HG03108 (cell line): ENCODE results near the gene LGALS9B.
"Not testable (repeated sequence)": the region's sequence is repeated elsewhere in the genome, so short reads cannot be mapped to it uniquely, and the experiment has no call there.

Experiments used
- ATAC-seq: cut with Tn5 transposase; IDR thresholded peaks from one replicate; pipeline ENCODE4 v1.9.1; 2021; ENCODE audit warnings: moderate library complexity; ENCODE audit not compliant: unreplicated experiment

Gene LGALS9B

GRCh38 chr17:20467447-20467846 is at the start of gene LGALS9B:
Gene LGALS9B, minus strand, starts transcription at chr17:20467539. Its CDS starts 69 bp downstream, at chr17:20467470.
- ATAC-seq: peak; percentile 77

GRCh38 chr17:20516986-20517385 is 49.6 kb upstream of the LGALS9B start:
- not testable (repeated sequence) for ATAC-seq

DNA sequence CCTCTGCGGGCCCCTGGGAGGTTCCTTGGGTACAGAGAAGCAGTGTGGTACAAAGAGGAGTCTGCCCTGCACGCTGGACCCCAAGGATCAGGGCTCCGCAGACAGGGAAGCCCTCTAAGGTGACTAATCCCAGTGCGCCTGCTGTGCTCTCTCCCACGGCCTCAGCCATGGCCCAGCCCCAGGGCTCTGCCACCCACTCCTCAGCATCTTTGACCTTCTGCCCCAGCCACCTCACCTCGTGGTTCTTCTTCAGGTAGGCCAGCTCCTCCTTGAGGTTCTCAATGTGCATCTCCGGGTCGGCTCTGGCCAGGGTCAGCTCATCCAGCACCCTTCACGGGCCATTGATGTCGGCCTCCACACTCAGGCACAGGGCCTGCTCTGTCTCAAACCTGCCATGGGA is 47.8 kb upstream of the LGALS9B start:
- not testable (repeated sequence) for ATAC-seq

DNA sequence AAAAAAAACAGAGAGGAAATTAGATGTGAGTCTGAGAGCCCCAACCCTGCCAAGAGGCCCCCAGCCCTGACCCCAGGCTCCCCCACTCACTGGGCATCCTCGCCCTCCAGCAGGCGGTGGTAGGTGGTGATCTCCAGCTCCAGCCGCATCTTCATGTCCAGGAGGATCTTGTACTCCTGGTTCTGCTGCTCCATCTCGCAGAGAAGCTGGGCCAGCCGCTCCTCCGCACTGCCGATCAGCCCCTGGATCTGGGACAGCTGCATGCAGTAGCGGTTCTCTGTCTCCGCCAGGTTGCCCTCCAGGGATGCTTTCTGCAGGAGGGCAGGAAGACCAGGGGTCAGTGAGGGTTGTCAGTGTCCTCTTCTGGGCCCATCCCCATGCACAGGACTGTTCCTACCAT is 46.2 kb upstream of the LGALS9B start:
- not testable (repeated sequence) for ATAC-seq

GRCh38 chr17:20512378-20512777 is 45.0 kb upstream of the LGALS9B start:
- not testable (repeated sequence) for ATAC-seq

DNA sequence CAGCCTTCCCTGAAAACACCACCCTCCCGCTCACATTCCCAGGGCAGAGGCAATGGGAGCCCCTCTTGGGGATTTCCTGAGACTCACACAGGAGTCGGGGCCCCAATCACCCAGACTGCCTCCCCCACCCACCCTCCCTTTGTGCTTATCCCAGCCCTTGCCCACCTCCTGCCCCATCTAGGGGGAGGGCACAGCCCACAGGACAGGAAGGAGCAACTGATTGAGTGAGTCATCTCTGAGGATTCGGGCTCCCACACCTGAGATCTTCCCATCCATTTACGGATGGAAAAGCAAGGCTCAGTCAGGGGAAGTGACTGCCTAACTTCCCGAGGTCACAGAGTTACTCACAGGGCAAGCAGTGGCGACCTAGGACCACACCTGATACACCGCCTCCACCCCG is 44.4 kb upstream of the LGALS9B start:
- ATAC-seq: not testable (repeated sequence)

GRCh38 chr17:20505333-20505732 is 38.0 kb upstream of the LGALS9B start:
- not testable (repeated sequence) for ATAC-seq

- ATAC-seq: not testable (repeated sequence)
Measured at GRCh38 chr17:20504388-20505066, 37.2 kb upstream of the LGALS9B start.

DNA sequence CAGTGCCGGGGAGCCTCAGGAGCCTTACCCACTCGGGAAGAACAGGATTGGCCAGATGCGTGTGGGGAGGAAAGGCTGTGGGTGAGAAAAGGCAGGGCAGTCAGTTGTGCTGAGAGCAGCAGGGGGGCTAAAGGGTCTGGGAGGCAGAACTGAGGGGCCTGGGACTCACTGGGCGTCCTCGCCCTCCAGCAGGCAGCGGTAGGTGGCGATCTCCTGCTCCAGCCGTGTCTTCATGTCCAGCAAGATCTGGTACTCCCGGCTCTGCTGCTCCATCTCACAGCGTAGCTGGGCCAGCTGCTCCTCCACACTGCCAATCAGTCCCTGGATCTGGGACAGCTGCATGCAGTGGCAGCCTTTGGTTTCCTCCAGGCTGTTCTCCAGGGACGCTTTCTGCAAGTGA is 34.6 kb upstream of the LGALS9B start:
- not testable (repeated sequence) for ATAC-seq

- ATAC-seq: not testable (repeated sequence)
Measured at GRCh38 chr17:20500346-20500745, 33.0 kb upstream of the LGALS9B start.

DNA sequence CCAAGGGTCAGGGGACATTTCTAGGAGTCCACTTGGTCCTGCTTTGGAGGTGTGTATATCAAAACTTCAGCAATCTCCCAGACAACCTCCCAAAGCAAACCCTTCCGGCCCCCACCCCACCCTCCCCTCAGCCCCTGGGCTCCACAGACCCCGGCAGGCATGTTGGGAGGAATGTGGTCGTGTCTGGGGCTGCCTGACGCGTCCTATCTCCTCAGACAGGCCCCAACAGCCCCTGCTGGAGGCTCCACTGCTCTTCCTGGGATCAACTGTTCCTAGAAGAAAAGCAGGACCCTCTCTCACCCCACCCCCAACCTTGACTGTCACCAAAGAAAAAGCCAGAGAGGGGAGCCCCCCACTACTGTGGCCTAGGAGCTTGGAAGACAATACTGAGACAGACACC is 28.1 kb upstream of the LGALS9B start:
- not testable (repeated sequence) for ATAC-seq

- ATAC-seq: not testable (repeated sequence)
Measured at GRCh38 chr17:20494735-20495134, 27.4 kb upstream of the LGALS9B start.

DNA sequence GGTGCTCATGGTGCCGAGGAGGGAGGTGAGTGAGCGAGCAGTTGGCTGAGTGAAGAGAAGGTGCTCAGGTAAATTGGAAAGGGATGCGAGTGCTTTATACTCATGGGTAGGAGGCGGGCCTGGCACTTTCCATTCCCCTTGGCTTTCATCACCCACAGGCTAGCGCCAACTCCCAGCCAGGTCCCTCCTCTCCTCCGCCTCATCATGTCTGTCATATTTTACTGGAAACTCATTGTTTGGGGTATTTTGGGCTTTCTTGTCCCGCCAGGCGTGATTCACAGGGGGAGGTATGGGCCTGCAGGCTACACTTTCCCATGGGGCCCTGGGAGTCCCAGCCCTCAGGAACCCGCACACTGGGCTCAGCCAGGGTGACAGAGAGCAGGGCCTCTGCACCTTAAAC is 26.8 kb upstream of the LGALS9B start:
- not testable (repeated sequence) for ATAC-seq

DNA sequence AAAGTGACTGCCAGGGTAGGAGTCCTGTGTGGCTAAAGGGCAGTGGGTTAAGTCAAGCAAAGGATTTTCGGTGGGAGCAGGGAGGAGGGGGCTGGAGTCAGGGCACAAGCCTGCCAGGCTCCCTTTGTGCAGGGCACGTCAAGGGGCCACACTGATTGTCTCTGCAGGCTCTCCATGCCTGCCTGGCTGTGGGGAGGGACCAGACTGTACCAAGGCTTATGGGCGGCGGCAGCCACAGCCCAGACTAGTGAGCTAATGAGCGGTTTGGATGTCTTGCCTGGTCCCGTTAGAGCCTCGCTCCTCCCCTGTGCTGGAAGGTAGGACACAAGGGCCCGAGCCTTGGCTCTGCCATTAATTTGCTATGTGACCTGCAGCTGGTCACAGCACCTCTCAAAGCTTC is 25.6 kb upstream of the LGALS9B start:
- not testable (repeated sequence) for ATAC-seq

DNA sequence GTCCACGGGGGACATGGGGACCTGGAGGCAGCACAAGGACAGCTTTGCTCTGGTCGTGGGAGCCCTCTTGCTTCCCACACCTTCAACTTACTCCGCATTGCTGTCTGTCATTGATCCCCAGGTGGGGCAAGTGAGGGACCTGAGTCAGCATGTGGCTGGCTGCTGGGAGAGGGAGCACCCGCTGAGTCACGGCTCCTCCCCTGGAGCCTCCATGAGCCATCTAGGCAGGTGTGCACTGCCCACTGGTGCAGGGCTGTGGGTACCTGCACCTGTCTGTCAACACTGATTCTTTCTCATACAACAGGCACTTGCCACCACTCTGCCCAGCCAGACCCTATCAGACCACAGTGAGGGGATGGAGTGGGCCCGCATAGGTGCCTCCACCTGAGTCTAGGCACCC is 24.8 kb upstream of the LGALS9B start:
- not testable (repeated sequence) for ATAC-seq

- ATAC-seq: not testable (repeated sequence)
Measured at GRCh38 chr17:20484930-20485329, 17.6 kb upstream of the LGALS9B start.

GRCh38 chr17:20479889-20480591 is 12.7 kb upstream of the LGALS9B start:
- ATAC-seq: not testable (repeated sequence)

- not testable (repeated sequence) for ATAC-seq
Measured at GRCh38 chr17:20477398-20478071, 10.2 kb upstream of the LGALS9B start.

DNA sequence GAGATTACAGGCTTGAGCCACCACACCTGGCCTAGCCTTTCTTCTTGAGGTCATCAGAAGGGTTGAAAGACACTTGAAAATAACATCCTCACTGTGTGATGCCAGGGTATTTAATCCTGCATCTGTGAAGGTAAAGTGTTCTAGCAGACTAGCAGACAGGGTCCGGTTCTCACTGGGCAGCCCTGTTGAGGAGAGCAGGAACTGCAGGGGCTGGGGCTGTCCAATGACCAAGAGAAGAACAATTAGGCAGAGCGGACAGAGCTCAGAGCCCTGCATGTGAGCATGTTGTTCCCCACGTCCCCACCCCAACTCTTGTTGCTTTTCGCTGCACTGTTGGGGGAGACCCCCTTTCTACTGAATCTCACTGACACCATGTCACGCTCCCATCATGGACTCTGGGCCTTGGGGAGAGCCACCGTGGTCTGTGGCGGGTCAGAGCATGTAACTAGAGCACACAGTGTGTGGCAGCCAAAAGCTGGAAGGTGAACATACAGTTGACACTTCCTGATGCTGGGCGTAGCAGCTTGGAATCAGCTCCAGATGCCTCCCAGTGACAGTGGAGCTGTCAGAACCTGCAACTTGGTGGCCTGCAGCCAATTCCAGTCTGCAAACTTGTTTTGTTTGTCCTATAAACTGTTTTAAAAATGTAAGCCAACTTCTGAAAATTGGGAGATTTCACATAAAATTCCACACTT is 7.9 kb upstream of the LGALS9B start:
- not testable (repeated sequence) for ATAC-seq

DNA sequence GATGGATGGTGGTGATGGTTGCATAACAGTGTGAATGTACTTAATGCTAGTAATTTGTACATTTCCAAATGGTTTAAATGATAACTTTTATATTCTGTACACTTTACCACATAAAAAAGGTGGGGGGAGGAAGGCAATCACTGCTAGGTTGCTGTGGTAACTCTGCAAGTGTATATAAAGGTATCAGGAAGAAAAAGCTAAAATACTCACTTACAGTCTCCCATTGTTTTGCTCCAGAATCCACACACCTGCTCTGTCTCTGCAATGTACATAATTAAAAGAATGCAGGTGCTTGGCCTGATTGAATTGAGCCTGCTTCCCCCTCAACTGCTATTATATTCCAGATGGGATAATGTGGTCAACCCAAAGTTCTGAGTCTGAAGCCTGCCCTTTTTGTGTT is 6.7 kb upstream of the LGALS9B start:
- ATAC-seq: not testable (repeated sequence)

GRCh38 chr17:20469946-20470345 is 2.6 kb upstream of the LGALS9B start:
- ATAC-seq: not testable (repeated sequence)
